ENCODE results near the gene ADCY6. TPM values are rescaled to one million over a fixed set of nuclear protein-coding genes. Genes with fewer than 3 reads are reported as not detected.
"Not testable (repeated sequence)": the region's sequence is repeated elsewhere in the genome, so short reads cannot be mapped to it uniquely, and the experiment has no call there.

Gene ADCY6
- total and polyA plus RNA-seq, 5 donors: 51.4 to 125 (median 93.2) TPM

DNA sequence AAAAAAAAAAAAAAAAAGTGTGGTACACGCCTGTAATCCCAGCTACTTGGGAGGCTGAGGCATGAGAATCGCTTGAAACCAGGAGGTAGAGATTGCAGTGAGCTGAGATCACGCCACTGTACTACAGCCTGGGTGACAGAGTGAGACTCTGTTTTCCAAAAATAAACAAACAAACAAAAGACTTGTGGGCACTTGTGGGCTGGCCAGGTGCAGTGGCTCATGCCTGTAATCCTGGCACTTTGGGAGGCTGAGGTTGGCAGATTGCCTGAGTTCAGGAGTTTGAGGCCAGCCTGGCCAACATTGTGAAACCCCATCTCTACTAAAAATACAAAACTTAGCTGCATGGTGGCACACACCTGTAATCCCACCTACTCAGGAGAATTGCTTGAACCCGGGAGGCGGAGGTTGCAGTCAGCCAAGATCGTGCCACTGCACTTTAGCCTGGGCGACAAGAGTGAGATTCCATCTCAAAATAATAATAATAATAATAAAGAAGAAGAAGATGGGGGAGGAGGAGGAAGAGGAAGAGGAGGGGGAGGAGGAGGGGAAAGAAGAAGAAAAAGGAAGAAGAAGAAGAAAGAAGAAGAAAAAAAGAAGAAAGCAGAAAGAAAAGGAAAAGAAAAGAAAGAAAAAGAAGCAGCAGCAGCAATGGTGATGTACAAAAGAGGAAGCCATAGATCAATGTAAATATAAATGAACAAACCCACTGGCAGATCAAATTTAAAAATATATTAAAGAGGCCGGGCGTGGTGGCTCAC is 44.5 kb downstream of the ADCY6 start:
- no peaks in the 10 kb centered on the region for H3K4me1 ChIP-seq (ENCODE audit: control insufficient read depth, insufficient read depth, low read length)
- H3K9me3 ChIP-seq (ENCODE audit: control insufficient read depth, low read length): no peaks in the 10 kb centered on the region
- 89% methylated on average over 9 of the region's 9 CpGs for WGBS
- intact Hi-C loops (cut with DNase I): no loop called here
- no peaks in the 10 kb centered on the region for H3K27me3 ChIP-seq (ENCODE audit: control insufficient read depth, insufficient read depth)
- DNase-seq (no peak), ATAC-seq (no peak)
- H3K4me3 ChIP-seq (ENCODE audit: low read length): no peak overlapping the region
- H3K27ac ChIP-seq (ENCODE audit: low read length): no peak overlapping the region

DNA sequence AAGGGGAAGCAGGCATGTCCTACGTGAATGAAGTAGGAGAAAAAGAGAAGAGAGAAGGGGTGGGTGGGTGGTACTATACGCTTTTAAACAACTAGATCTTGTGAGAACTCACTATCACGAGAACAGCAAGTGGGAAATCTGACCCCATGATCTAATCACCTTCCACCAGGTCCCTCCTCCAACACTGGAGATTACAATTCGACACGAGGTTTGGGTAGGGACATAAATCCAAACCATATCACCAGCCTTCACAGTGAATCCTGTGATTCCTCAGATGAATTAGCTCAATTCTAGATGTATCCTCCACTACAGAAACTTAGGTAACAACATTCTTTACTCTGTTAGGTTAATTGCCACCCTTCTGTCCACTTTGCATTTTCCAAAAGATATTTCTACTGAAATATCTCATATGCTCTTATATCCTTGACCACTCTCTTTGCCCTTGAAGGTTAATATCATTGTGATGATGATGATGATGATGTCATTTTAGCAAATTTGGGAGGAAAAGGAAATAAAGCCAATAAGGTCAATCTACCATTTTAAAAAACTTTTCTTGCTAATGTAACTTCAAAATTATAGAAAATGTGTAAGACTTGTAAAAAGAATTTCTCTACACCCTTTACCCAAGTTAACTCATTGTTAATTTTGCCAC is 49.1 kb downstream of the ADCY6 start:
- ATAC-seq (no peak), DNase-seq (no peak)
- intact Hi-C loops (cut with DNase I): no loop called here
- WGBS: 34% methylated on average over 5 of the region's 5 CpGs
- H3K27me3 ChIP-seq (ENCODE audit: control insufficient read depth, insufficient read depth): no peaks in the 10 kb centered on the region
- no peaks in the 10 kb centered on the region for H3K4me1 ChIP-seq (ENCODE audit: control insufficient read depth, insufficient read depth, low read length)
- H3K9me3 ChIP-seq (ENCODE audit: control insufficient read depth, low read length): no peaks in the 10 kb centered on the region
- no peak overlapping the region for H3K27ac ChIP-seq (ENCODE audit: low read length)
- no peak overlapping the region for H3K4me3 ChIP-seq (ENCODE audit: low read length)

DNA sequence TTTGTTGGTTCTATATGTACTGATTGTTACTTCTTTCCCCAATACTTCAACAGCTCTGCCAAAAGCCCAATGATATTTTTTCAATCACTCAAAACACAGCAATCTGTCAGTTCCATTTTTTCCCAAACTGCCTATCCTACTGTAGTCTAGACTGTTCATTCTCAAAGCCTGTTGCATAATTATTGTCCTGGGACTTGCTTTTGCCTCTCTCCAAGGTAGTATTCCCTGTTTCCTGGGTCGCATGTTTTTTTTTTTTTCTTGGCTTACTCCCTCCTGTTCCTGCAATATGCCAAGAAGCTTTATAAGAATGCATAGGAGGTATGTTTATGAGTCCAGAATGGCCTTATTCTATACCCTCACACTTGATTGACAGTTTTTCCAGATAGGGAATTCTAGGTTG is 52.4 kb downstream of the ADCY6 start:
- no peak overlapping the region for H3K27ac ChIP-seq (ENCODE audit: low read length)
- ATAC-seq (no peak), DNase-seq (no peak)
- intact Hi-C loops (cut with DNase I): no loop called here
- H3K9me3 ChIP-seq (ENCODE audit: control insufficient read depth, low read length): no peaks in the 10 kb centered on the region
- 38% methylated on average over 1 of the region's 1 CpG for WGBS
- no peaks in the 10 kb centered on the region for H3K27me3 ChIP-seq (ENCODE audit: control insufficient read depth, insufficient read depth)
- no peak overlapping the region for H3K4me3 ChIP-seq (ENCODE audit: low read length)
- no peaks in the 10 kb centered on the region for H3K4me1 ChIP-seq (ENCODE audit: control insufficient read depth, insufficient read depth, low read length)

DNA sequence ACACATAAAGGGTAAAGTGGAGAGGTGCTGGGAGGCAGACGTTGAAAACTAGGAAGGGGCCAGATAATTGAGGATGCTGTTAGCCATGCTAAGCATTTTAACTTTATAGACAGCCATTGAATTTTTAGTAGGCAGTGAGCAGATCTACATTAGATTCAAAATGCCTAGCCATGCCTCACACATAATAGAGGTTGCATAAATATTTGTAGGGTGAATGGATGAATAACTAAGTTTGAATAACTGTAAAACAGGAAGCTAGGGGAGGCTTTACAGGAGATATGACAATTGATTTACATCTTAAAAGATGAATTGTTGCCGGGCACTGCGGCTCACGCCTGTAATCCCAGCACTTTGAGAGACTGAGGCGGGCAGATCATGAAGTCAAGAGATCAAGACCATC is 60.1 kb downstream of the ADCY6 start:
- 77% methylated on average over 5 of the region's 5 CpGs for WGBS
- DNase-seq (no peak), ATAC-seq (no peak)
- intact Hi-C loops (cut with DNase I): no loop called here
- Histone ChIP-seq H3K27me3 (ENCODE audit: control insufficient read depth, insufficient read depth) (no peaks in the 10 kb centered on the region), H3K9me3 (ENCODE audit: control insufficient read depth, low read length) (no peaks in the 10 kb centered on the region), H3K4me1 (ENCODE audit: control insufficient read depth, insufficient read depth, low read length) (no peaks in the 10 kb centered on the region), H3K27ac (ENCODE audit: low read length) (no peak overlapping the region), H3K4me3 (ENCODE audit: low read length) (no peak overlapping the region)

- intact Hi-C loops (cut with DNase I); H3K27me3 ChIP-seq (ENCODE audit: control insufficient read depth, insufficient read depth); H3K4me1 ChIP-seq (ENCODE audit: control insufficient read depth, insufficient read depth, low read length); H3K27ac ChIP-seq (ENCODE audit: low read length); DNase-seq; H3K4me3 ChIP-seq (ENCODE audit: low read length); ATAC-seq; H3K9me3 ChIP-seq (ENCODE audit: control insufficient read depth, low read length): not testable (repeated sequence)
- WGBS: 96% methylated on average over 1 of the region's 1 CpG
Observed at GRCh38 chr12:48720737-48721136, 68.2 kb downstream of the ADCY6 start.

- ATAC-seq; H3K4me3 ChIP-seq (ENCODE audit: low read length); intact Hi-C loops (cut with DNase I); H3K27ac ChIP-seq (ENCODE audit: low read length); DNase-seq; H3K4me1 ChIP-seq (ENCODE audit: control insufficient read depth, insufficient read depth, low read length); H3K27me3 ChIP-seq (ENCODE audit: control insufficient read depth, insufficient read depth); H3K9me3 ChIP-seq (ENCODE audit: control insufficient read depth, low read length): not testable (repeated sequence)
- 83% methylated on average over 2 of the region's 2 CpGs for WGBS
Observed at GRCh38 chr12:48720171-48720570, 68.7 kb downstream of the ADCY6 start.

DNA sequence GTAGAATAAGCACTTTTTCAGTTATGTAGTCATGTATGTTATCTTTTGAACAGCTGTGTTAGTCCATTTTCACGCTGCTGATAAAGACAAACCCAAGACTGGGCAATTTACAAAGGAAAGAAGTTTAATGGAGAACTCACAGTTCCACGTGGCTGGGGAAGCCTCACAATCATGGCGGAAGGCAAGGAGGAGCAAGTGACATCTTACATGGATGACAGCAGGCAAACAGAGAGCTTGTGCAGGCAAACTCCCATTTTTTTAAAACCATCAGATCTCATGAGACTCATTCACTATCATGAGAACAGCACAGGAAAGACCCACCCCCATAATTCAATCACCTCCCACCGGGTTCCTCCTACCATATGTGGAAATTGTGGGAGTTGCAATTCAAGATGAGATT is 69.9 kb downstream of the ADCY6 start:
- WGBS: 74% methylated on average over 4 of the region's 4 CpGs
- H3K27me3 ChIP-seq (ENCODE audit: control insufficient read depth, insufficient read depth); H3K27ac ChIP-seq (ENCODE audit: low read length); H3K9me3 ChIP-seq (ENCODE audit: control insufficient read depth, low read length); intact Hi-C loops (cut with DNase I); DNase-seq; ATAC-seq; H3K4me3 ChIP-seq (ENCODE audit: low read length); H3K4me1 ChIP-seq (ENCODE audit: control insufficient read depth, insufficient read depth, low read length): not testable (repeated sequence)

DNA sequence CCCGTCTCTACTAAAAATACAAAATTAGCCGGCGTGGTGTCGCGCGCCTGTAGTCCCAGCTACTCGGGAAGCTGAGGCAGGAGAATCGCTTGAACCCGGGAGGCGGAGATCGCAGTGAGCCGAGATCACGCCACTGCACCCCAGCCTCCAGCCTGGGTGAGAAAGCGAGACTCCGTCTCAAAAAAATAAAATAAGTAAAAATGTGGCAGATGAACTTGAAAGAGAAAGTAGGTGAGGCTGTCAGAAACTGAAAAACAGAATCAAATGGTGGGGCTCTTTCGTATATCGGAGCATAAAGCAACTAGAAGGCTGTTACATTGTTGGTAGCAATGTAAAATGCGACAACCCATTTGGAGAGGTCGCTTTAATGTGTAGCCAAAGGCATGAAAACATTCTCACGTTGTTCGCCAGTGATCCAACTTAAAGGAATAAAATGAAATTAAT is 71.6 kb downstream of the ADCY6 start:
- no peaks in the 10 kb centered on the region for H3K9me3 ChIP-seq (ENCODE audit: control insufficient read depth, low read length)
- ATAC-seq (peak in 1 of 2 donors; percentile 5), DNase-seq (no peak)
- H3K4me3 ChIP-seq (ENCODE audit: low read length): peak overlapping the region; percentile 73
- no peaks in the 10 kb centered on the region for H3K27me3 ChIP-seq (ENCODE audit: control insufficient read depth, insufficient read depth)
- peak overlapping the region; percentile 84 for H3K27ac ChIP-seq (ENCODE audit: low read length)
- intact Hi-C loops (cut with DNase I): no loop called here
- H3K4me1 ChIP-seq (ENCODE audit: control insufficient read depth, insufficient read depth, low read length): peaks cover 2% of the 10 kb centered on the region
- 10% methylated on average over 21 of the region's 21 CpGs for WGBS

GRCh38 chr12:48716493-48717251 is 72.2 kb downstream of the ADCY6 start, which contains the start of gene CCNT1:
Gene CCNT1 (minus strand): TSS chr12:48716707. CDS start chr12:48716675, 32 bp downstream.
- WGBS: under 1% methylated on average over 61 of the region's 61 CpGs
- Histone ChIP-seq H3K27ac (ENCODE audit: low read length) (peak within 1 kb of the TSS; percentile 84), H3K27me3 (ENCODE audit: control insufficient read depth, insufficient read depth) (no peaks in the 10 kb centered on the region), H3K4me3 (ENCODE audit: low read length) (peak within 1 kb of the TSS; percentile 85), H3K9me3 (ENCODE audit: control insufficient read depth, low read length) (no peaks in the 10 kb centered on the region), H3K4me1 (ENCODE audit: control insufficient read depth, insufficient read depth, low read length) (peaks cover 2% of the 10 kb centered on the region)
- peak; percentile 99 to 100 (median 99) for DNase-seq
- ATAC-seq: peak; percentile 98 to 99
- intact Hi-C loops (cut with DNase I): no loop called here
